Stimulated activated CD4-positive, alpha-beta T cell treated with anti-CD3 and anti-CD28 coated beads, TNF-alpha, amount 100 ng/mL, for 48 hours (primary cell): ENCODE results near the gene BATF3.
"Not testable (repeated sequence)": the region's sequence is repeated elsewhere in the genome, so short reads cannot be mapped to it uniquely, and the experiment has no call there.

Source experiments
- DNase-seq, 3 donors: peaks; one replicate each; pipeline ENCODE4 v3.0.0-alpha.2; 2020; ENCODE audit warnings: low read depth in 3 of 3

BATF3 gene, protein sequence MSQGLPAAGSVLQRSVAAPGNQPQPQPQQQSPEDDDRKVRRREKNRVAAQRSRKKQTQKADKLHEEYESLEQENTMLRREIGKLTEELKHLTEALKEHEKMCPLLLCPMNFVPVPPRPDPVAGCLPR

DNA sequence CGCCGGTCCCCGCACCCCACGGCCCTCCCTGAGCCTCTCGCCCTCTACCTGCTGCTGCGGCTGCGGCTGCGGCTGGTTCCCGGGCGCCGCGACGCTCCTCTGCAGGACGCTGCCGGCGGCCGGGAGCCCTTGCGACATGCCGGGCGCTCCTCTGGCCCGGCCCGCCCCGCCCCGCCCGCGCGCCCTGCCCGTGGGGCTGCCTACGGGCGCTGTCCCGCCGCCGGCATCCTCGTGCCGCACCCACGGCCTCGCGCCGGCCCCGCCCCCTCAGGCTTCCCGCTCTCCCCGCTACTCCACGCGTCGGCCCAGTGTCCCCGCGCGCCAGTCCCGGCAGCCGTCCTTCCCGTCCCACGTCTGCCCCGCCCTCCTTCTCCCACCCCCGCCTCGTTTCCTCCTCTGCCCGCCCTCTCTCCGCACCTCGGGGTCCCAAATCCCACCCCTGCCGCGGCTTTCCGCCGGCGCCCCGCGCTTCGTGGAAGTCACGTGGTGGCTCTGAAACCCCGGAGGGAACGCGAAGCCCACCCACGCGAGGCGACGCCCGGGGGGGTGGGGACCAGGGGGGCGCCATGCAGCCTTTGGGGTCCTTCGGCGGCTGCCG, at the start of gene BATF3:
BATF3 (minus strand) TSS at position 216 of the 598 bp plus-strand sequence; CDS start at position 138, 78 bp downstream.
- peak in 1 of 3 donors; percentile 62 for DNase-seq

DNA sequence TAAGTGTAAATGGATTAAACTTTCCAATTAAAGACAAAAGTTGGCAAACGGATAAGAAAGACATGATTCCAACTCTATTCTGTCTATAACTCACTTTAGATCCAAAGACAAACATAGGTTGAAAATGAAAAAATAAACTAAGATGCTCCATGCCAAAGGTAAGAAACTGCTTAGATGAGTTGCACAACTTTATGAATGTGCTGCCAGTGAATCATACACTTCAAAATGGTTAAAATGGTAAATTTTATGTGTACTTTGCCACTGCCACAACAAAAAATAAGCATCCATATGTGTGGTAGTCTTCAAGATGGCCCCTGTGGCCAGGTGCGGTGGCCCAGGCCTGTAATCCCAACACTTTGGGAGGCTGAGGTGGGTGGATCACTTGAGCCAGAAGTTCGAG, 46.9 kb upstream of the BATF3 start:
- no peak for DNase-seq

DNA sequence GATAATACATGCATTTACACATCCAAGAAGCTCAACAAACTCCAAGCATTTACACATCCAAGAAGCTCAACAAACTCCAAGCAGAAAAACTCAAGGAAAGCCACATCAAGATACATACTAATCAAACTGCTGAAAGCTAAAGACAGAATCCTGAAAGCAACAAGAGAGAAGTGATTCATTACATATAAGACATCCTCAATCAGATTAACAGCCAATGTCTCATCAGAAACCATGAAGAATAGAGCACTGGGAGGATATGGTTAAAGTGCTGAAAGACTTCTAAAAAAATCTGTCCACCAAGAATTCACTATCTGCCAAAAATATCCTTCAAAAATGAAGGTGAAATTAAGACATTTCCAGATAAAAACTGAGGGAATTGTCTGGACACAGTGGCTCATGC, 45.7 kb upstream of the BATF3 start:
- DNase-seq: no peak

DNA sequence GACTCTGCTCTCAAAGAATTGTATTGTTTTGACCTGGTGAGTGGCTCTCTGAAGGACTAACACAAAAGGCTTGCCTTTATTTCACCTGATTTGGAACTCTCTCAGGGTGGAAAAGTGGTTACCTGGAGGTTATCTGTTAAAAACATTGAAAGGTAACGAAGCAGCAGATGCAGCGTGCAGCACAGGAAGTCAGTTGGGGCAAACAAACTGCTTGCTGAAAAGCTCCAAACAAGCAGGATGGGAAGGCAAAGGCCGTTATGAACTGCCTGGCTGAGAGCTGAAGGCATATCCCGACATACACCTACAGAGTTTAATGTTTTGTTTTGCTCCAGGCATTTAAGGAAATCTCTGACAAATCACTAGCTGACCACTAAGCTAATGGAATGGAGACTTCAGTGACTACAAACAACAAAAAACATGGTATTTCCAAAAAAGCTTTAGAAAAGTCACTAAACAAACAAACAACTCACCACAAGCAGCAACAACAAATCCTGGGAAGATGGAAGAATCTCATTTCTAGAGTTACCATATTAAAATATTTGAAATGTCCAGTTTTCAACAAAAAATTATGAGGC, 44.3 kb upstream of the BATF3 start:
- DNase-seq: no peak

DNA sequence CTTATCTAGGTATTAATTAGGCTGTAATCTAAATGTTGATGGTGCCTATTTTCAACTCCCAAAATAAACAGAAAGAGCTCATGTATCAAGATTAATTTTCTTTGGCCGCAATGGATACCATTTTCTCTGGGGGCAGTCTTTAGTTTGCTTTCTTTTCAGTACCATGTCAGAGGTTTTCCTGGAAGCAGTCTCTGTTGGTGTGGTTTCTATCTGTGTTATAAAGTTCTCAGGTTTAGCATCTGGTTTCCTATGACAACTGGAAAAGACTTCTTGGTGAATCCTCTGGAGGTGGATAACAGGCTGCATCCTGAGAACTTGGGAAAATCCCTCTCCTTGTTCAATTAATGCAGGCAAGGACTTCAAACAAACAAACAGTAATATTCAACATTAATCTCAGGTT, 38.7 kb upstream of the BATF3 start:
- no peak for DNase-seq

DNA sequence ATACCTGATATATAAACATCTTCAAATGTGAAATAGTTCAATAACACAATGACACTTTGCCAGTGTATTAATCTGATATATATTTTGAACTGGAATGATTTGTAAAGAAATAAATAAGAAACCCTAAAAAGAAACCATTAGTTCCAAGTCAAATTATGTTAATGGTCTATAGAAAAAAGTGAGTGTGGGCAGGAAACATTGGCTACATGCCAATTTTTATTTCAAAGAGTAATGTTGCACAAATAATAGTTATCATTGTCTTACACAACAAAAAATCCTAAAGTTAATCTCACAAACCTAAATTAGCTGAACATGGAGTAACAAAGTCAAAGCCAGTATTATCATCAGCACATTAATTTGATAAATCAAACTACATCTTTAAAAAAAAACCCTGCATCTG, 37.9 kb upstream of the BATF3 start:
- DNase-seq: no peak

DNA sequence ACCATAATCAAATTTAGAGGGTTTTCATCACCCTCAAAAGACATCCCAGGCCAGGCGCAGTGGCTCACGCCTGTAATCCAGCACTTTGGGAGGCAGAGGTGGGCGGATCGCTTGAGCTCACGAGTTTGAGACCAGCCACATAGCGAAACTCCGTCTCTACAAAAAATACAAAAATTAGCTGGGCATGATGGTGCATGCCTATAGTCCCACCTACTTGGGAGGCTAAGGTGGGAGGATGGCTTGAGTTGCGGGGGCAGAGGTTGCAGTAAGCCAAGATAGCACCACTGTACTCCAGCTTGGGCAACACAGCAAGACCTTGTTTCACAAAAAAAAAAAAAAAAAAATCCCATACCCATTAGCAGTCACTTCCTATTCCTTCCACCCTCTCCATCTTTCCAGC, 33.5 kb upstream of the BATF3 start:
- no peak for DNase-seq

DNA sequence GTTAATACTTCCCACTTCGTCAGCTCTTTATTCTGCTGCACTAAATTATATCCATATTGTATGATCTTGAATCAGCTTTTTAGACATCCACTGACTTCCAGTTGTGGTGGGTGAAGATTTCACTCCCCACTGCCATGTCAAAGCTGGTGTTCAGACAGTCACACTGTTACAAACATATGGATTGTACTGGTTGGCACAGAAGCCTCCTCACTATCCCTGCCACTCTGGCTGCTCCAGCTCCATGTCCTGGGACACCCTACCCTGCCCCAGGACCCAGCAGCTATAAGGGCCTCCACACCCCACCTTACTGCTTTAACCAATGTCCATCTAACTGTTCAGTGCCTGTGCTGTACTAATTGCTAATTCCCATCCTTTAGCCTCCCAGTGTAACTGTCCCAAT, 32.0 kb upstream of the BATF3 start:
- DNase-seq: no peak

DNA sequence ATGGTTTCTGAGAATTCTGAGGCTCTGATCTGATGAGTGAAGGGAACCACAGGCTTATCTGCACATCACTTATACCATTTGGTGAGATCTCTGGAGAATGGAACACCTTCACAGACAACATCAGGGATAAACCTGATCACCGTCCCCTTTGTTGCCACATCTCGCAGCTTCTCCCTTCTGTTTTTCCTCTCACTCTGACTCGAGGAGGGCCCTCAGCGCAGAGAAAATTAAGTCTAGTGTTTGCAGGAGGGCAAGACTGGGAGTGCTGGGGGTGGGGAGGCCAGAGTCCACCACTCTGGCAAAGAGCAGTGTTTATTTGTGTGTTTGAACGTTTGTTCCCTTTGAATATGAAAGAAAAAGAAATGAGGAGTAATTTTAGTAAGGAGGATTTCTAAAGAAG, 29.0 kb upstream of the BATF3 start:
- DNase-seq: no peak

DNA sequence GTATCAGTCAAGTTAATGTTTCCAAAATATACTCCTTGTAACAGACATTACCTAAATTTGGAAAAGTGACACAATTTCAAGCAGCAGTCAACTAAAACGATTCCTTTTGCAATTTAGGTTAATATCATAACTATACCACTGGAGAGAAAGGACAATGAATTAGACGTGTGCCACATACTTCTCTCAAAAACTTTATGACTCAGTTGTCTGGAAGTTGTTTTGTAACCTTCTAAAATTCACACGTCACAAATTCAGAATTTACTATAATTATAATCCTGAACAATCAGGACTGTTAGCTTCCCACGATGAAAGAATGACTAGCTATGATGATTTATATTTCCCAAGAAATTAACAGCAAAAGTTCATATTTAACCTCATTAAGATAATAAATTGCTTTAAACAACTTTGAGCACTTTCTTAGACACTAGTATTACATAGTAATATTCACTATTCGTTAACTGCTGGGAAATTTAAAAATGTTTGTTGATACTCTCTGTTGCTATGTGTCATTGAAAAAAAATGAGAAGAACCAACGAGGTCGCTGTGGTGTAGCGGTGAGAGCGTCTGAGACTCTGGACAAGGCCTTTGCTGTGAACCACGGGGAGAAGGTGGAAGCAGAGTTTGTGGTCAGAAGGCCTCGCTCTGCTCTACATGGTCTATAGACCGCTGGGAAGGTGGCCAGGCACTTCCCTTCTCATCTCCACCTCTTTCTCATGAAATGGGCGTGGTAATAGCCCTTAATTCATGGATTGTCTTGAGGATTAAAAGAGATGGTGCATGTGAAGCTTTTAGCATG, 27.9 kb upstream of the BATF3 start:
- no peak for DNase-seq

DNA sequence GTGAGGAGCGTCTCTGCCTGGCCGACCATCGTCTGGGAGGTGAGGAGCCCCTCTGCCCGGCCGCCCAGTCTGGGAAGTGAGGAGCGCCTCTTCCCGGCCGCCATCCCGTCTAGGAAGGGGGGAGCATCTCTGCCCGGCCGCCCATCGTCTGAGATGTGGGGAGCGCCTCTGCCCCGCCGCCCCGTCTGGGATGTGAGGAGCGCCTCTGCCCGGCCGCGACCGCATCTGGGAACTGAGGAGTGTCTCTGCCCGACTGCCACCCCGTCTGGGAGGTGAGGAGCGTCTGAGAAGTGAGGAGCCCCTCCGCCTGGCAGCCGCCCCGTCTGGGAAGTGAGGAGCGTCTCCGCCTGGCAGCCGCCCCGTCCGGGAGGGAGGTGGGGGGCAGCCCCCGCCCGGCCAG, 25.0 kb upstream of the BATF3 start:
- DNase-seq: not testable (repeated sequence)

DNA sequence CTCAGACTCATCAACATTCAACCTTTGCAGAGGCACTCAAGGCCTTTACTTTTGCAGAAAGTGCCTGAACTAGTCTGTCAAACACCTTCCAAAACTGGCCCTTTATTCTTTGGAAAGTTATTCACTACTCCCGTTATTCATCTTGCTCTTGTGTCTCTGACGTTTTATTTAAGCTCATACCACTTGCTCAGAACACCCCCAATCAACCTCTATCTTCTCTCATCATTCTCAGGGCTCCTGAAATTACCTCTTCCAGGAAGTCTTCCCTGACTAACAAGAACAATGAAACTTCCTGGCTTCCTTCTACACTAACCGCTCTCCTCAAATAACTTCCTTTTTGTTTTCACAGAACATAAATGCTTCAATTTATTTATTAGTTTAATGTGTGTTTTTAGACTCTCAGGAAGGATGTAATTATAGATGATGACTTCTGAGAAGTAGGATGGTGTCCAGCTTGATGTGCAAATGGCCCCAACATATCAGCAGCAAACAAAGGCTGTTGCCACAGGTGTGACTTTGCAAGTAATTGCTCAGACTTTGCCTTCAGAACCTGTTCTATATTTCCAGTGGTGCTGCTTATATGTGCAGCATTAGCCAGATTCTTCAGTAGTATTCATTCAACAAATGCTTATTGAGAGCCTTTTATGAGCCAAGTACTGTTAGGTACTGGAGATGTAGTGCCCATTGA, 22.8 kb upstream of the BATF3 start:
- no peak for DNase-seq

DNA sequence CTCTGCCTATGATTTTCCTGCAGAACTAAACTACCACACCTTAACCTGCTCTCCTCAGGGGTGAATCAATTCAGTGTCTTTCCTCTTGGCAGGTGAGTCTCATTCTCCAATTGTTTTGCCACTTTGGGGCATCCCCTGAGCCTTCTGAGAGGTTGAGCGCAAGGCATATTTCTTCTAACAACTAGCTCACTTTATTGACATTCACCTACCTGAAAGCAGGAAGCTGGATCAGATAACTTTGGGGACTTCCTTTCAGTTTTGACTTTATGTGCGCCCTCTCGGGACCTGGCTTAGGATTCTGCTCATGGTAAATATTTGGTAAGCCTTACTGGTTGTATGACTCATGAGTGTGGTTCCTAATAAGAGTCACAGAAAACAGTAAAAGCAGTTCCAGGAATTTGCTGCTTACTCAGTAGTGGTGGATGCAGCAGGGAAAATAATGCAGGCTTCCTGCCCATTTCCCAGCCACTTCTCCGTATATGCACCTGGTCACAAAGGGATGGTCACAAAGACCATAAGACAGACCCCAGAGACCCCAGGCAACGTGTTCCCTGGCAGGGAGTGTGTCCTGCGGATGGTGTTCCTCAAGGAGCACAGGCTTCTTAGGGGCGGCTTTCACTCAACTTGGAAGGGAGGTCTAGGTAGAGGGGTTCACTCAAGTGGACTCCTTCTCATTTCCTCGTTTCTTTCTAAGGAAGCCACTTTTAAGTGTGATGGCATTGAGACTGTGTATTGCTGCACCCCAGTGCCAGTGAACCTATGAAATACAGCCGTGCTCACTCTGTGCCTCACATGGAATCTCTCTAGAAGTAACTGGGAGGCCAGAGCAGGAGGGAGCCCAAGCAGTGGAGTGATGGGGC, 22.0 kb upstream of the BATF3 start:
- peak in 1 of 3 donors; percentile 55 for DNase-seq

DNA sequence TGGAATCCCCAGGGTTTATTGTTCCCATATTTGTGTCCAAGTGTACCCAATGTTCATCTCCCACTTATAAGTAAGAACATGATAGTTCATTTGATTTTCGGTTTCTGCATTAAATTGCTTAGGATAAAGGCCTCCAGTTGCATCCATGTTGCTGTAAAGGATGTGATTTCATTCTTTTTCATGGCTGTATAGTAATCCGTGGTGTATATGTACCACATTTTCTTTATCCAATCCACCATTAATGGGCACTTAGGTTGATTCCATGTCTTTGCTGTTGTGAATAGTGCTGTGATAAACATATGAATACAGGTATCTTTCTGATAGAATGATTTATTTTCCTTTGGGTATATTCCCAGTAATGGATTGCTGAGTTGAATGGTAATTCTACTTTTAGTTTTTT, 20.0 kb upstream of the BATF3 start:
- no peak for DNase-seq

DNA sequence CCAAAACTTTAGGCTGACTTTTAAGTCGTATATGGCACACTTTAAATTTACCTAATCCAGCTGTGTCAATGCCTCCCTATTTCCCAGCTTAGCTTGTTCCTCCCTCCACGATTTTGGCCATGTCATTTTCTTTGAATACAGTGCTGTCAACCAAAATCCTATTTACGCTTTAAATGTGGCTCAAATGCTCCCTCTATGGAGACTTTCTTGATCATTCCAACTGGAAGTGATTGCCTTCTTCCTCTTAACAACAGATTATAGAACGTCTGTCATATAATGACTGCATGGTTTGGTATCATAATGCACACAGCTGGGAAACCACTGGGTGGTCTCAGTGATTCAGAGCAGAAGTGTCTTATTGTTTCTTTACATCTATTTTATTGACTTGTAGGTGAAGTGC, 18.9 kb upstream of the BATF3 start:
- DNase-seq: no peak

DNA sequence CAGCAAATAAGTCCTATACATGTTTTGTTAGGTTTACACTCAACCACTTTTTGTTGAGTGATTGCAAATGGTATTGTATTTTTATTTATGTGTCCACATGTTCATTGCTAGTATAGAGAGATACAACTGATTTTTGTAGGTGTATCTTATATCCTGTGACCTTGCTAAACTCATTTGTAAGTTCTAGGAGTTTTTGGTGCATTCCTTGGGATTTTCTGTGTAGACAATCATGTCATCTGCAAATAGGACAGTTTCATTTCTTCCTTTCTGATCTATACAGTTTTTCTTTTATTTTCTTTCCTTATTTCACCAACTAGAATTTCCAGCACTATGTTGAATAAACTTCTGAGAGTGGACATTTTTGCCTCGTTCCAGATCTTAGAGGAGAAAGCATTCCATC, 16.5 kb upstream of the BATF3 start:
- no peak for DNase-seq

DNA sequence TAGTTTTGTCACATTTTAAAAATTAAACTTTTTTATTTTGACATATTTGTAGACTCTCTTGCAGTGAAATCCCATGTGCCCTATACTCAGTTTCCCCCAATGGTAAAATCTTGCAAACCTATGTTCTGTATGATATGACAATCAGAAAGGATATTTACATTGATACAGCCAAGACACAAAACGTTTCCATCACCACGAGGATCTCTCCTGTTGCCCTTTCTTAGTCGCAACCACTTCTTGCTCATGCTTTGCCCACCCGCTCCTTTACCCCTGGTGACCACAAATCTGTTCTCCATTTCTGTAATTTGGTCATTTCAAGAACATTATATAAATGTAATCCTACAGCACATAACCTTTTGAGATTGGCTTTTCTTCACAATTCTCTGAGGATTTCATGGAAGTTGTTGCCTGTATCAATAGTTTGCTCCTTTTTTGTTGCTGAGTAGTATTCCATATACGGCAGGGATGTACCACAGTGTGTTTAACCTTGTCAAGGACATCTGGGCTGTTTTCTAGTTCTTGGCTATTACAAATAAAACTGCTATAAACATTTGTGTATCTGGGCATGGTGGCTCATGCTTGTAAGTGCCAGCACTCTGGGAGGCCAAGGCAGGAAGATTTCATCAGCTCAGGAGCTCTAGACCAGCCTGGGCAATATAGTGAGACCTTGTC, 14.0 kb upstream of the BATF3 start:
- DNase-seq: no peak

DNA sequence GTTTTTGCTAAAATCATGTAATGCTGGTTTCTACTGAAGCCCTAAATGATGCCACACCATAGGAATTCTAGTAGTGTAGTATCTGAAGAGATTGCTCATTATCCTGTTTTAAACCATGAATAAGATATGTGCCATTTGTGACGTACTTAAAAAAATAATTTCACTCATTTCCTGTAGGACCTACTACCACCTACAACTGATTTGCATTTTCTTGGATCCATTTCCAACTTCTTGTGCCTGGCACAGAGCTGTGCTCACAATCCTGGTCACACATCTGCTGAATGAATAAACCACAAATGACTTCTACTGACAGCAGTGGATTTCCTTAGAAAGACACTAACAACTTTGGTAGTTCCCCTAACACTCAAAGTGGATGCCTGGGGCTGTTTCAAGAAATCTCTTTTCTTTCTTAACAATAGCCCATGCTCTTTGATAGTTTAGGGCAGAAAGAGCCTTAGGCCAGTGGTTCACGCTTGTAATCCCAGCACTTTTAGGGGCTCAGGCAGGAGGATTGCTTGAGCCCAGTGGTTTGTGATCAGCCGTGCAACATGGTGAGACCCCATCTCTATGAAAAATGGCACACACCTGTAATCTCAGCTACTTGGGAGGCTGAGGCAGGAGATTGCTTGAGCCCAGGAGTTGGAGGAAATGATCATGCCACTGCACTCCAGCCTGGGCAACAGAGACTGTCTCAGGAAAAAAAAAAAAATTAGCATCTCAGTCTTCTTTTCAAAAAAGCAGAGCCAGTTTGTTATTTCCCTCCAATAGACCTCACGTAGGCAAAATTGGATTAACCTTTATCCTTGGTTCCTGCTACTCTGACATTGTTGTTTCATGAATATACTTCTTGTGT, 13.0 kb upstream of the BATF3 start:
- no peak for DNase-seq

DNA sequence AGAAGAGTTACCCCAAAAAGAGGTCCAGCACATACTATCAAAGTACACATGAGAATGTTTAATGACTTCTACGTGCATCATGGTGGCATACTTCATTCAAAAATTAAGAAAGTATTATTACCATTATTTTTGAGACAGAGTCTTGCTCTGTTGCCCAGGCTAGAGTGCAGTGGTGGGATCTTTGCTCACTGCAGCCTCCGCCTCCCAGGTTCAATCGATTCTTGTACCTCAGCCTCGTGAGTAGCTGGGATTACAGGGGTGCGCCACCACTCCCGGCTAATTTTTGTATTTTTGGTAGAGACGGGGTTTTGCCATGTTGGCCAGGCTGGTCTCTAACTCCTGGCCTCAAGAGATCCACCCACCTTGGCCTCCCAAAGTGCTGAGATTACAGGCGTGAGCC, 12.3 kb upstream of the BATF3 start:
- not testable (repeated sequence) for DNase-seq

DNA sequence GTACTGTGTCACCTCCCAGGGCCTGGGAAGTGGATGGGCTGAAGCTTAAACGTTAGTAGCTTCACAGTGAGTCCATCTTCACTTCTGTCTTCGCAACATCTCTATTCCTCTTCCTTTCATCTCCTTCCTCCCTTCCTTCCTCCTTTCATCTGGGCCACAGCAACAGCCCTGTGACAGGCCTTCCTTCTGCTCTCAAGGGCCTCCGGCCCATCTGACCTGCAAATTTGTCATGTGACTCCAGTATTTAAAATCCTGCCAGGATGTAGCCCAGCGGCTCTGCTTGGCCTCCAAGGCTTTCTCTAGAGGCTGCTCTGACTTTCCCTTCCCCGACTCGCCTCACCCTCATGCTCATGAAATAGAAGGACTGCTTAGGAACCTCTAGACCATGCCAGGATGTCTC, 10.9 kb upstream of the BATF3 start:
- no peak for DNase-seq
